ENCODE measurements around the gene KCNJ4.

Gene KCNJ4

DNA sequence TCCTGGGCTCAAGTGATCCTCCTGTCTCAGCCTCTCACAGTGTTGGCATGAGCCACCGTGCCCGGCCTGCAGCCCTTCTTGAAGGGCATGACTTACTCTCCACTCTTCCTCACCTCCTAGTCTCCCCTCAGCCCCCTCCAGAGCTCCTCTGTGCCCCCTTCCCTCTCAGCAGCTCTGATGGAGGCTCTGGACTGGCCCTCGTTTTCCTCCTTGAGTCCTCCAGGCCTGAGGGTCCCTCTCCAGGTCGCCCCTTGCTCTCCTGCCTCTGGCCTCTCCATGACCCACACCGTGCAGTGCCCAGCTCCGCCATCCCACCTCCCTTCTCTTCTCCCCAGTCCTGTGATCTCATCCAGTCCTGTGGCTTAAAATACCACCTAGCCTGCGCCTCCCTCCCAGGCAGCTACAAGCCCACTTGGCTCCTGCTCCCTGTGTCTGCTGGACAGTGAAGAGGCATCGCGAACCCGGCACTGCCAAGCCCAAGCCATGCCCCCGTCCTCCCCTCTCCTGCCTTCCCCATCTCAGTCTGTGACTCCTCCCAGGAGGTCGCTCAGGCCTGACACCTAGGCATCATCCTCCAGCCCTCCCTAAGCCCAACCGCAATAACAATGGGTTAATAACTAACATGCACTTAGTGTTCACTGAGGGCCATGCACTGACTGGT, 11.9 kb downstream of the KCNJ4 start:
- H3K4me1 ChIP-seq, result no peaks in the 10 kb centered on the region
- no peaks in the 10 kb centered on the region for H3K9me3 ChIP-seq (ENCODE audit: control insufficient read depth, low read length)
- no peak overlapping the region for H3K4me3 ChIP-seq (ENCODE audit: low read depth, low read length)
- TF ChIP-seq, protein P1, sequence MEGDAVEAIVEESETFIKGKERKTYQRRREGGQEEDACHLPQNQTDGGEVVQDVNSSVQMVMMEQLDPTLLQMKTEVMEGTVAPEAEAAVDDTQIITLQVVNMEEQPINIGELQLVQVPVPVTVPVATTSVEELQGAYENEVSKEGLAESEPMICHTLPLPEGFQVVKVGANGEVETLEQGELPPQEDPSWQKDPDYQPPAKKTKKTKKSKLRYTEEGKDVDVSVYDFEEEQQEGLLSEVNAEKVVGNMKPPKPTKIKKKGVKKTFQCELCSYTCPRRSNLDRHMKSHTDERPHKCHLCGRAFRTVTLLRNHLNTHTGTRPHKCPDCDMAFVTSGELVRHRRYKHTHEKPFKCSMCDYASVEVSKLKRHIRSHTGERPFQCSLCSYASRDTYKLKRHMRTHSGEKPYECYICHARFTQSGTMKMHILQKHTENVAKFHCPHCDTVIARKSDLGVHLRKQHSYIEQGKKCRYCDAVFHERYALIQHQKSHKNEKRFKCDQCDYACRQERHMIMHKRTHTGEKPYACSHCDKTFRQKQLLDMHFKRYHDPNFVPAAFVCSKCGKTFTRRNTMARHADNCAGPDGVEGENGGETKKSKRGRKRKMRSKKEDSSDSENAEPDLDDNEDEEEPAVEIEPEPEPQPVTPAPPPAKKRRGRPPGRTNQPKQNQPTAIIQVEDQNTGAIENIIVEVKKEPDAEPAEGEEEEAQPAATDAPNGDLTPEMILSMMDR (IDR thresholded peaks at IDR 0.05), result no peak
- H3K27ac ChIP-seq, result no peak overlapping the region
- no peaks in the 10 kb centered on the region for H3K79me2 ChIP-seq
- no peak overlapping the region for H2AFZ ChIP-seq
- H3K27me3 ChIP-seq (ENCODE audit: control insufficient read depth, insufficient read depth, low read length), result no peaks in the 10 kb centered on the region
- H3K9ac ChIP-seq, result no peak overlapping the region
- H3K36me3 ChIP-seq (ENCODE audit: control insufficient read depth, insufficient read depth, low read length), result no peaks in the 10 kb centered on the region
- H3K4me2 ChIP-seq (ENCODE audit: low read length), result no peak overlapping the region

DNA sequence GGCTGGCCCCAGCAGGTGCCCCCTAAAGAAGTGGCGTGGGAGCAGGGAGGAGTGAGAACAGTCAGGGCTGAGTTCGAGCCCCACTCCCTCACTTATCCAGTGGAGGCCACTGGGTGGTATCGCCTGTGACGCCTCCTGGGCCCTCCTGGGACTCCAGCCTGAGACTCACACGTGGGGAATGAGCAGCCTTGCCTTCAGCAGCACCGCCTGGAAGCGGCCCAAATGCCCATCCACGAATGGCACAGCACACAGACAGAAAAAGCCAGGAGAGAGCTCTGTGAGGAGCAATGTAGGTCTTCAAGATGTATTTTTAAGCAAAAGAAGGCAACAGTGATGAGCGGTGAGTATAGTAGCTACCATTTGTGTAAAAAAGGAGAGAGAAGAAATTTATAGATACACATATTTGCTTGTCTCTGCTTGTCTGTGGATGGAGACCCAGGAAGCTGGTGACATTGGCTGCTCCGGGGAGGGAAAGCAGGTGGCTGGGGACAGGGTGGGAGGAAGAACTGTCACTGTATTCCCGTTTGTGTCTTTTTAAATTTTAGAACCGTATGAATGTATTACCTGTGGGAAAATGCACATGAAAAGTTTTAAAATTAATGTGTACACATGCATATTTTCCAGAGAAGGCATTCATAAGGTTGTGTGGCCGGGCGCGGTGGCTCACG, 13.2 kb downstream of the KCNJ4 start:
- no peak overlapping the region for H2AFZ ChIP-seq
- no peak overlapping the region for H3K4me2 ChIP-seq (ENCODE audit: low read length)
- H3K27ac ChIP-seq, result no peak overlapping the region
- no peaks in the 10 kb centered on the region for H3K36me3 ChIP-seq (ENCODE audit: control insufficient read depth, insufficient read depth, low read length)
- H3K27me3 ChIP-seq (ENCODE audit: control insufficient read depth, insufficient read depth, low read length), result no peaks in the 10 kb centered on the region
- no peaks in the 10 kb centered on the region for H3K9me3 ChIP-seq (ENCODE audit: control insufficient read depth, low read length)
- no peaks in the 10 kb centered on the region for H3K79me2 ChIP-seq
- no peaks in the 10 kb centered on the region for H3K4me1 ChIP-seq
- H3K9ac ChIP-seq, result no peak overlapping the region
- TF ChIP-seq, protein P1 (IDR thresholded peaks at IDR 0.05), result no peak
- H3K4me3 ChIP-seq (ENCODE audit: low read depth, low read length), result no peak overlapping the region

DNA sequence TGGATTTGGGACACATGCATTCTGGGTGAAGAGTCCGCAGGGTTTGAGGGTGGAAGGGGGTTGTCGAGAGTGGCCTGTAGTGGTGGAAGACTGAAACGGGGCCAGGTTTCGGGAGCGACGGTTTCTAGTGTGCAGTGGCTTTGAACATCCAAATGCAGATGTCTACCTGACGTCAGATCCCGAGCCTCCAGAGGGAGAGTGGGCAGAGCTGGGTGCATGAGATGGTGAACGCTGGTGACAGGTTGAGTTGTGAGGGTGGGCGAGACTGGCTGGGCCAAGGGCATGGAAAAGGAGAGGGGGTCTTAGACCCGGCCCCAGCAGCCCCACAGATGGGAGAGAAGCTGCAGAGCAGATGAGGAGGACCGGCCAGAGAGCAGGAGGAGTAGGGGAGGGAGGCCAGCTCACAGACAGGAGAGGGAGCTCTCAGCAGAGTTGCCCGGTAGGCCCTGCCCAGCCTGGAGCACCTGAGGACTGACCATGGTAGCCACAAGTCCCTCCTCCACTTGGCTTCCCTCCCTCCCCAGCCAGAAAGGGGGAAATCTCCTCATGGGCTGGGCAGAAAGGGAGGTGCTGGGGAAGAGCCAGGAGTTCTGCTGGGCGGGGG, 14.2 kb downstream of the KCNJ4 start:
- Histone ChIP-seq H3K9ac (no peak overlapping the region), H3K36me3 (ENCODE audit: control insufficient read depth, insufficient read depth, low read length) (no peaks in the 10 kb centered on the region), H3K4me1 (no peaks in the 10 kb centered on the region), H3K27ac (no peak overlapping the region), H3K4me3 (ENCODE audit: low read depth, low read length) (no peak overlapping the region), H3K79me2 (no peaks in the 10 kb centered on the region), H3K4me2 (ENCODE audit: low read length) (no peak overlapping the region), H2AFZ (no peak overlapping the region), H3K9me3 (ENCODE audit: control insufficient read depth, low read length) (no peaks in the 10 kb centered on the region), H3K27me3 (ENCODE audit: control insufficient read depth, insufficient read depth, low read length) (no peaks in the 10 kb centered on the region)
- TF ChIP-seq, protein P1 (IDR thresholded peaks at IDR 0.05), result no peak

DNA sequence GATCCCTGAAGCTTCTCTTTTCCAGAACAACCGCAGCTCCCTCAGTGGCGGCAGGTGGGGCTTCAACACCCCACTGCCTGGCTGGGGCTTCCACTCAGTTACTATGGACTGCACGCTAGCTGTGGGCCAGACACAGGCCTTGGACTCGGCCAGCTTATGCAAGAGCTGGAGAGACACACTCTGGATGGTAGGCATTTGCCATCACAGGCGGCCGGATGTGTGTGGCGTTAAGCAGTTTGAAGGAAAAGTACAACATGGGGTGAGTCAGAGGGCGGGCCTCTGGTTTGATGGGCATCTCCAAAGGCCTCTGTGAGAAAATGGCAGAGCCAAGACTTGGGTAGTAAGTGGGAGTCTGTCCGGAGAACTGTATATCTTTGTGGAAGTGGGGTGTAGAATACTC, 17.6 kb downstream of the KCNJ4 start:
- no peak overlapping the region for H3K4me3 ChIP-seq (ENCODE audit: low read depth, low read length)
- H3K9me3 ChIP-seq (ENCODE audit: control insufficient read depth, low read length), result no peaks in the 10 kb centered on the region
- H3K4me1 ChIP-seq, result no peaks in the 10 kb centered on the region
- H3K79me2 ChIP-seq, result no peaks in the 10 kb centered on the region
- H3K27me3 ChIP-seq (ENCODE audit: control insufficient read depth, insufficient read depth, low read length), result no peaks in the 10 kb centered on the region
- no peak overlapping the region for H2AFZ ChIP-seq
- no peak overlapping the region for H3K9ac ChIP-seq
- TF ChIP-seq, protein P1 (IDR thresholded peaks at IDR 0.05), result no peak
- no peak overlapping the region for H3K27ac ChIP-seq
- H3K4me2 ChIP-seq (ENCODE audit: low read length), result no peak overlapping the region
- H3K36me3 ChIP-seq (ENCODE audit: control insufficient read depth, insufficient read depth, low read length), result no peaks in the 10 kb centered on the region
